Endodermal cell (in vitro differentiated cells): ENCODE results near the gene HMGCR. TPM values are rescaled to one million over a fixed set of nuclear protein-coding genes. Genes with fewer than 3 reads are reported as not detected.

Experiments used
- DNase-seq: peaks from one replicate; pipeline ENCODE4 v3.0.0-alpha.2; 2017
- H3K27ac ChIP-seq: 2 replicates; pipeline ENCODE4 v1.5.1; 2013; ENCODE audit warnings: mild to moderate bottlenecking, low read depth, low read length, moderate library complexity
- H3K27me3 ChIP-seq: 2 replicates; pipeline ENCODE4 v1.6.1; 2013; ENCODE audit warnings: mild to moderate bottlenecking, low read length, moderate library complexity; ENCODE audit not compliant: insufficient read depth, control insufficient read depth, poor library complexity, severe bottlenecking
- H3K36me3 ChIP-seq: 2 replicates; pipeline ENCODE4 v1.7.0; 2013; ENCODE audit warnings: mild to moderate bottlenecking, low read length, moderate library complexity; ENCODE audit not compliant: control insufficient read depth, insufficient read depth
- H3K4me1 ChIP-seq: one replicate; pipeline ENCODE4 v1.7.0; 2013; ENCODE audit warnings: low read length; ENCODE audit not compliant: control insufficient read depth, insufficient read depth
- H3K4me3 ChIP-seq: 2 replicates; pipeline ENCODE4 v1.5.1; 2013; ENCODE audit warnings: mild to moderate bottlenecking, low read length, moderate library complexity
- H3K9ac ChIP-seq: 2 replicates; pipeline ENCODE4 v1.6.1; 2013; ENCODE audit warnings: mild to moderate bottlenecking, low read length, moderate library complexity; ENCODE audit not compliant: poor library complexity, severe bottlenecking; ENCODE audit errors: extremely low read depth
- H3K9me3 ChIP-seq: 2 replicates; pipeline ENCODE4 v1.6.1; 2013; ENCODE audit warnings: mild to moderate bottlenecking, low read length, moderate library complexity; ENCODE audit not compliant: control insufficient read depth
- H3K27ac Mint-ChIP-seq: 2 replicates; pipeline ENCODE4 v1.8.0; 2020; ENCODE audit warnings: mixed read lengths
- H3K27me3 Mint-ChIP-seq: 2 replicates; pipeline ENCODE4 v1.8.0; 2021; ENCODE audit warnings: mild to moderate bottlenecking, mixed read lengths; ENCODE audit not compliant: insufficient read depth
- H3K36me3 Mint-ChIP-seq: 2 replicates; pipeline ENCODE4 v1.8.0; 2020; ENCODE audit warnings: low read depth, mixed read lengths
- H3K4me1 Mint-ChIP-seq: 2 replicates; pipeline ENCODE4 v1.8.0; 2020; ENCODE audit warnings: mixed read lengths
- H3K4me3 Mint-ChIP-seq: 2 replicates; pipeline ENCODE4 v1.8.0; 2020; ENCODE audit warnings: mild to moderate bottlenecking, moderate library complexity, mixed read lengths
- H3K9me3 Mint-ChIP-seq: 2 replicates; pipeline ENCODE4 v1.8.0; 2020; ENCODE audit warnings: mild to moderate bottlenecking, mixed read lengths
- CTCF ChIP-seq: fragments of 200-600 bp; sonication (generic); conservative IDR thresholded peaks from 2 replicates; pipeline ENCODE4 v1.5.0; 2021; ENCODE audit warnings: antibody characterized with exemption, mild to moderate bottlenecking
- WGBS, 2 experiments: methylation state at CpG; one replicate each; pipeline versions ENCODE4 v1.1.5 to v1.1.7; 2013; ENCODE audit warnings: missing lambda C conversion rate in 2 of 2, mixed read lengths in 1 of 2; ENCODE audit not compliant: insufficient coverage in 1 of 2, insufficient read length in 1 of 2; 5-methylcytosine and 5-hydroxymethylcytosine counted together
- total RNA-seq, 2 donors: library from RNA; stranded (reverse); fragmentation: NEBNext Ultra II Directional in 1 of 2; extraction: Animal tissue kit (Norgen Biotek cat#: 25700) in 1 of 2; gene quantifications; 2 replicates in 1 of 2; 3 replicates in 1 of 2; pipeline ENCODE4 v1.2.1, GENCODE V29; 2021

HMGCR gene
- total RNA-seq, 2 donors from 2014 or later = 114 to 162 TPM

GRCh38 chr5:75358117-75358516 is 21.1 kb downstream of the HMGCR start:
- Histone ChIP-seq H3K4me3 (no peak overlapping the region), H3K36me3 (peaks cover 100% of the 10 kb centered on the region), H3K27ac (no peak overlapping the region), H3K27me3 (no peaks in the 10 kb centered on the region), H3K9ac (no peak overlapping the region), H3K4me1 (no peaks in the 10 kb centered on the region), H3K9me3 (no peaks in the 10 kb centered on the region)
- DNase-seq = no peak
- H3K4me1 Mint-ChIP-seq = peaks cover 5% of the 10 kb centered on the region
- H3K36me3 Mint-ChIP-seq = peaks cover 69% of the 10 kb centered on the region
- TF ChIP-seq CTCF = no peak
- no peaks in the 10 kb centered on the region for H3K27me3 Mint-ChIP-seq
- WGBS, 2 experiments = 100% methylated on average over 1 of the region's 3 CpGs; no CpG with 5 or more reads in 1 of the 2 experiments
- no peaks in the 10 kb centered on the region for H3K9me3 Mint-ChIP-seq
- H3K27ac Mint-ChIP-seq = no peak overlapping the region
- H3K4me3 Mint-ChIP-seq = no peak overlapping the region

- no peak for DNase-seq
- H3K4me1 Mint-ChIP-seq = peaks cover 27% of the 10 kb centered on the region
- H3K27me3 Mint-ChIP-seq = no peaks in the 10 kb centered on the region
- peaks cover 48% of the 10 kb centered on the region for H3K36me3 Mint-ChIP-seq
- Histone ChIP-seq H3K36me3 (peaks cover 70% of the 10 kb centered on the region), H3K4me3 (no peak overlapping the region), H3K4me1 (peaks cover 10% of the 10 kb centered on the region), H3K27ac (peak overlapping the region; percentile 40), H3K27me3 (no peaks in the 10 kb centered on the region), H3K9ac (no peak overlapping the region), H3K9me3 (no peaks in the 10 kb centered on the region)
- 91 to 96% methylated on average over 2 to 4 of the region's 4 CpGs for WGBS, 2 experiments
- H3K27ac Mint-ChIP-seq = no peak overlapping the region
- H3K4me3 Mint-ChIP-seq = no peak overlapping the region
- no peaks in the 10 kb centered on the region for H3K9me3 Mint-ChIP-seq
- no peak for TF ChIP-seq CTCF
Observed at GRCh38 chr5:75361310-75361709, 24.3 kb downstream of the HMGCR start.

- peak overlapping the region; percentile 62 for H3K27ac ChIP-seq
- Mint-ChIP-seq H3K36me3 (peaks cover 36% of the 10 kb centered on the region), H3K27me3 (no peaks in the 10 kb centered on the region), H3K27ac (peak overlapping the region; percentile 28), H3K4me3 (no peak overlapping the region), H3K9me3 (no peaks in the 10 kb centered on the region), H3K4me1 (peaks cover 27% of the 10 kb centered on the region)
- peaks cover 58% of the 10 kb centered on the region for H3K36me3 ChIP-seq
- H3K27me3 ChIP-seq = no peaks in the 10 kb centered on the region
- WGBS, 2 experiments = 90 to 91% methylated on average over 2 to 4 of the region's 4 CpGs
- DNase-seq = no peak
- H3K9ac ChIP-seq = no peak overlapping the region
- no peak overlapping the region for H3K4me3 ChIP-seq
- TF ChIP-seq CTCF = no peak
- H3K9me3 ChIP-seq = no peaks in the 10 kb centered on the region
- H3K4me1 ChIP-seq = peaks cover 10% of the 10 kb centered on the region
Observed at GRCh38 chr5:75362474-75362975, 25.5 kb downstream of the HMGCR start.
